HG02870 (cell line): ENCODE data around the gene PI4K2A.

ENCODE experiments used
- ATAC-seq: cut with Tn5 transposase; IDR thresholded peaks from one replicate; pipeline ENCODE4 v1.9.1; 2021; ENCODE audit warnings: mild to moderate bottlenecking, moderate library complexity; ENCODE audit not compliant: unreplicated experiment

The PI4K2A gene

DNA sequence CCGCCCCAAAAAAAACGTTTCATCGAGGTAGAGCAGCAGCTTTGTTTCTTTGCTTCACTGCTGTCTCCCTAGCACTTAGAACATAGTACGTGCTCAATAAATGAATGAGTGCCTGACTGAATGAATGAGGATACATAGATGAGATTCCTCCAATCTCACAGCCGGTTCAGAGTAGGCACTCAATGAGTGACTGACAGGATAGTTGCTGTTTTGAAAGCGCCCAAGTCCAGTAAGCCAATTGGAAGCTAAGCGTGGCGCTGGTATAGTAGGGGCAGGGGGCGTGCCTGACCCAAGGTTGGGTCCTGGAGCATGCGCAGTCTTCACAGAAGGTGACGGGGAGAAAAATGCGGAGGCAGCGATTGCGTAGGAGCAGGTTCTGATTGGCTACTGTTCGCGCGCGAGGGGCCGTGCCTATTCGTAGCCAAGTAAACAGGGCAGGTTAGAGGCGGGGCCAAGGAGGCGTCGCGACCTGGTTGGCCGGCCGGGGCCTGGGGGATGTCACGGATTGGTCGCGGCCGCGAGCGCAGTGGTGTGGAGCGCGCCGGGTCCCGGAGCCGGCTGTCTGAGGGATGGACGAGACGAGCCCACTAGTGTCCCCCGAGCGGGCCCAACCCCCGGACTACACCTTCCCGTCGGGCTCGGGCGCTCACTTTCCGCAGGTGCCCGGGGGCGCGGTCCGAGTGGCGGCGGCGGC lies at the start of gene PI4K2A:
Gene PI4K2A (plus strand): TSS at position 498 of the 694 bp plus-strand sequence. CDS start 72 bp downstream, at position 570.
- ATAC-seq: peak; percentile 99

DNA sequence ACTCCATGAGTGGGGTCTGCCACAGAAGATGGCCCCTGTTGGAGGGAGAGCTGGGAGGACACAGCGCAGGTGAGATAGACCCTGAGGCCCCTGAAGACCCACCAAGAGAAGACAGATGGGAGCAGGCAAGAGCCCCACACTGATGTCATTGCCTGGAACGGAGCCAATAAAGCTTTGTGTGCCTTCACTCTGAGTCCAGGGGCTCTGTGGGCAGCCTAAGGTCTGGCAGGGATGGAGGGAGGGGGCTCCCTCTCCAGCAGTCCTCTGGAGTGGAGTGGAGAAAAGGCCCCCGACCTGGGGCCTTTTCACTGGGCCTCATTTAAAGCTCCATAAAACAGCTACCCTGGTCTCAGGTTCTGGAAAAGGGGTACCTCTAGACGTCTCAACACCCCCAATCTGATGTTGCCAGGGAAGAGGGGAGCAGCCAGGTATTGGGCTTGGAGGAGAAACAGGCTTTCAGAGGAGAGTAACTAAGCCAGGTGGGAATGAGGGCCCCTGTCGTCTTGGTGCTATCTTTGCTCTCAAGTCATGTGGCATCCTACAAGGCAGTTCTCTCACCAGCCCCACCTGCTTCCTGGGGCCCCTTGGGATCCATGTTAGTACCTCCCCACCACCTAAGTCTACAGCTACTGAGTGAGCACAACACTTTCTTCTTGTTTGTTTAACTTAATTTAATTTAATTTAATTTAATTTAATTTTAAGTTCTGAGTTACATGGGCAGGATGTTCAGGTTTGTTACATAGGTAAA lies 49.5 kb upstream of the PI4K2A start:
- no peak for ATAC-seq

DNA sequence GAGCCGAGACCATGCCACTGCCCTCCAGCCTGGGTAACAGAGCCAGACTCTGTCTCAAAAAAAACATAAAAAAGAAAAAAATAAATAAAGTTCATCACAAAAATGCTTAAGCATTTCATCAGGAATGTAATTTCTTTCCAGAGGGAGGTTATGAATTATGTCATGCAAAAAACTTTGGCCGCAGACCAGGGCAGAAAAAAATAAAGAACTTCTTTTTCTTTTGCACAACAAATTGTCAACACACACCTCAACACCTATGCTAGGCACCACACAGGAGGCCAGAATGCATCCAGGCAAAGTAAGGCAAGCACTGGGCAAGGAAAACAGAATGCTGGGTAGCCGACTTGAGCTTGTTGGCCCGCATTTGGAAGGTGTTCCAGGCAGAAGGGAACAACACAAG lies 47.0 kb upstream of the PI4K2A start:
- ATAC-seq: no peak

DNA sequence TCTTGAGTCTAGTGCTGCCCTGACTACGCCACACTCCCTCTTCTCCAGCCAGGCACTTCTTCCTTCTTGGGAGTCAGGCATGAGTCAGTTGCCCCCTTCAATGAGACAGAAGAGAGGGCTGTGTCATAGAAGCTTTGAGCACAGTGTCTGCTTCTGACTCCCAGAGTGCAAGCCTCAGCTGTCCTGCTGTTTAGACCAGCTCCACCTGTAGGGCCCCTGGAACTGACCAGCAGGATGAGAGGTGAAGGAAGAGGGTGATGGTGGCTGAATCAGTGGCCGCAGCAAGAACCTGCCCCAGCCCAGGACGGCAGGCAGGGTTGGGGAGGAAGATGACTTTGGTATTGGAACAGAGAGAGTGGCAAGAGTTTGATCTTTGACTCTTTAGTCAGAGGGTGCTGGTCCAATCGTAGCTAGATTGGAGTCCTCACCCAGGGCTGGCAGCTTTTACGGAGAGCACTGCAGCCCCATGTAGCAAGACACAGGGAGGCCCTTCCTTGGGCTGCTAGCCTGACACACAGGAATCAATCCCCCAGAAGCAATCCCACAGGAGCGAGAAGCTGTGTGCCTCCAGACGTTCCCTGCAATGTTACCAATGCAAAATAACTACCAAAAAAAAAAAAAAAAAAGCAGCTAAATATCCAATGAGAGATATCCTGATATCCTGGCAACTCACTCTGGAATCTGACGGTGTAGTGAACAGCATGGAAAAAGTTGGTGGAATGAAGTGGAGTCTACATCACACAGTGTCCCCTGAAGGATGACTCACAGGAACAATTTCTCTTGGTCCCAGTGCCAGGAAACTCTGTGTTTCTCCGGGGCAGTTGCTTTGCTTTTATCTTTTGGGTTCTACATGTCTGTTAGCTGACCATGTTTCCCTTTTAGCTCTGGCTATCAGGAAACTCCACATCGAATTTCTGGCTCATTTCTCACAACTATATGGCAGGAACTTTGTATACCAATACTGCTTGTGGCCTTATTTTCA lies 44.1 kb upstream of the PI4K2A start:
- no peak for ATAC-seq

DNA sequence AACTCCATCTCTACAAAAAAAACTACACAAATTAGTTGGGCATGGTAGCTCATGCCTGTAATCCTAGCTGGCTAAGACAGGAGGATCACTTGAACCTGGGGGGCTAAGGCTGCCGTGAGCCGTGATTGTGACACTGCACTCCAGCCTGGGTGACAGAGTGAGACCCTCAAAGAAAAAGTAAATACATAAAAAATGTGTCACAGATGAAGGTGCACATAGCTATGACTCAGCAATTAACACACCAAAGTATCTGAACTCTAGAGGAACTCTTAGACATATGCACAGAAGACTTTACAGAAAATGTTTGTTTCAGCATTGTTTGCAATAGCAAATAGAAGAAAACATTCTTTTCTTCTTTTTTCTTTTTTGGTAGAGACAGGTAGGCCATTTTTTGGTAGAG lies 42.7 kb upstream of the PI4K2A start:
- no peak for ATAC-seq

DNA sequence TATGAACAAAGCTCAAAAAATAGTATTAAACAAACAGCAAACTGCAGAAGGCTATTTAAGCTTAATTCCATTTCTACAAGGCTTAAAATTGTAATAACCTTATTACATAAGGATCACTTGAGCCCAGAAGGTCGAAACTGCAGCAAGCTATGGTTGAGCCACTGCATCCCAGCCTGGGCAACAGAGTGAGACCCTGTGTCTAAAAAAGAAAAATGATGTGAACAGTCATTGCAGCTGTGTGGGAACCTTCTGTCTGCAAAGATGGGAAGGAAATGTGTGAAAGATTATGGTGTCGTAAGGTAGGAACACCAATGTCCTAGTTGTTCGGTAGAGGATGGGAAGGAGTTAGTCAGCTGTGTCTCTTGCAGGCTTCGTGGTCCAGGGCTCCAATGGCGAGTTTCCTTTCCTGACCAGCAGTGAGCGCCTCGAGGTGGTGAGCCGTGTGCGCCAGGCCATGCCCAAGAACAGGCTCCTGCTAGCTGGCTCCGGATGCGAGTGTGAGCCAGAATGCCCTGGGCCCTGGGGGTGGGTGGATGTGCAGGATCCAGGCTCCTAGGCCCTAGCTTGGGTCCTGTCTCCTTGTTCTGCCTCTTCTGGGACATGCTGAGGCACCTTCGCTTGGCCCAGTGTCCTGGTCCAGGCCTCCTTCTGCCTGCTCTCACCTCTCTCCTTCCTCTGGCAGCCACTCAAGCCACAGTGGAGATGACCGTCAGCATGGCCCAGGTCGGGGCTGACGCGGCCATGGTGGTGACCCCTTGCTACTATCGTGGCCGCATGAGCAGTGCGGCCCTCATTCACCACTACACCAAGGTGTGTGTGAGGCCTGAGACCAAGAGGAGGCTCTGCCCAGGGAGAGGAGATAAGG lies 41.8 kb upstream of the PI4K2A start:
- ATAC-seq: no peak

DNA sequence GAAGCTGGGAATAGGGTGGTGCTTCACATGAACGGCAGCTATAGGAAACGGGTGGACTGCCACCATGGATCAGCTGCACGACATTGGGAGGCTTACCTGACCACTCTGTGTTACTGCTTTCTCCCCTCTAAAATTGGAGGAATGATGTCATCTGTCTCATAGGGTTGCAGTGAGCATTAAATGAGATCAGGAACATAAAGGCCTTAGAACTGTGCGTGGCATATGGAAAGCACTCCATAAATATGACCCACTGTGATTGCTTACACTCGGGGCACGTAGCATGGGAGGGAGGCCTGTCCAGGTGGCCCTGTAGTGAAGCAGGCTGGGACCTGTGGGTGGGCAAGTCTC lies 41.2 kb upstream of the PI4K2A start:
- no peak for ATAC-seq

DNA sequence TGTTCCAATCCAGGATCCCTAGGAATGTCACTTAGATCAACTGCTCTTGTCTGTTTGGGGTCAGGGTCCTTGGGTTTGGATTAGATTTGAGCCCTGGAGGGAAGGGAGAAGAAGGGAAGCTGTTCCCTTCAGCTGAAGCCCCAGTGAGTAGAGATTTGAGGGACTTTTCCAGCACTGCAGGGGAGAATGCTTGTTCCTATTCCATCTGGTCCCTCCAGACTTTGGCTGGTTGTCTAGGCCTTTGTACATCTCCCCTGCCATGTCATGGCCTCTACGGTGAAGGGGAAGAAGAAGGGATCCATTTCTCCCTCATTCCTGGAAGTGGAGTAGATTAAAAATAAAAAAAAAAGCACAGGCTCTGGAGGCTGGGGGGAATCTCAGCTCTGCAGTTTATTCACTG lies 39.9 kb upstream of the PI4K2A start:
- ATAC-seq: no peak

DNA sequence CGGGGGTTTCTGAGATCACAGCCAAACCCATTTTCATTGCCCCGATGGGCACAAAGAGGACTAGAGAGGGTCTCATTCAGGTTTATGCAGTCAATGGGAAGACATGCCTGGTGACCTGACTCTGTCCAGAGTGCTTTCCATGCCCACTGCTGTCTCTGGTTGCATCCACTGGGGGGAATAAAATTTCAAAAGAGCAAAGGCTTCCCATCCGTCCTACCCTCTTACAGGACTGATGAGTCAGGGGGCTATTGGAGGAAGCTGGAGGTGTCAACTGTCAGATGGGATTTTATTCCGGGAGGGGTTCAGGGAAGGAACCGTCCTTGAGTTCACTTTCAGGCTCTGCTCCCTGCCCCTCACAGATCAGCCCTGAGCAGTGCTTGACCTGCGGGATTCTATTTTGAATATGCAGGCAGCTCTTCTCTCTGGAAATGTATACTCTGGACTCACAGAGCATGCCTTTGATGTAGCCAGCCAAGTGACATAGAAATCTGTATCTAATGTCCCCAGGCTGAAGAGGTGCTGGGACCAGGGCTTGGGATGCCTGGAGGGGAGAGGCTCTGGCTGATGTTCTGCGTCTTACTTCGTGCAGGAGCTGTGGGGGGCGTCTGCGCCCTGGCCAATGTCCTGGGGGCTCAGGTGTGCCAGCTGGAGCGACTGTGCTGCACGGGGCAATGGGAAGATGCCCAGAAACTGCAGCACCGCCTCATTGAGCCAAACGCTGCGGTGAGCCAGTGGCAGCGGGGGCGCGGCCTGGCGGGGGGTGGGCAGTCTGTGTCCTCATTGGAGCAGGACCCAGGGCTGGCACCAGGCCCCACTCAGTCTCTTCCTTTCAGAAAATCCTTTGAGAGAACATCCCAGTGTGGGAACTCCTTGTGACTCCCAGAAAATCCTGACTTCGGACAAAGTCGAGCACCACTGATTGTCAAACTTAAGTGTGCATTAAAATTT lies 38.9 kb upstream of the PI4K2A start:
- no peak for ATAC-seq

DNA sequence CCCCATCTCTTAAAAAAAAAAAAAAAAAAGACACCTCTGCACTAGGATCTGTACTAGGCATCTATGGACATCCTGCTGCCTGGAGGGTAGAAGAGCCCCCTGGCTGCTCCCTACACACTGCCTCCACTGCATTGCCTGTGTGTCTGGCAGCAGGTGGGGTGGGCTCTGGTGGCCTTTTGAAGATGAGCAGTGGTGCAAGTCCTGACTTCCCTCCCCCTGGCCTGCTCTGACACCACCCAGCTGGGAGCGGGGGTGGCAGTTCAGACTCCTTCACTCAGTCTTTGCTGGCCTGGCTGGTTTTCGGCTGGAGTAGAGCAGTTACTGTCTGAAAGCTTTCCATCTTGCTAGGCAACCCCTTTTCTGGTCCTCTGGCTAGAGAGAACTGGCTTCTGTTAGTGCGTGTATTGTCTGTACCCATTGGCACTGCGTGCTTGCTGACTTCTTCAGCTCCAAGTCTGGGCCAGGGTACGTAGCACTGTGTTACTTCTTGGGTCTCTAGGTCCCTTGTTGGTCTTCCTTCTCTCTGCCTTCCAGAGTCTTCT lies 33.3 kb upstream of the PI4K2A start:
- ATAC-seq: no peak

DNA sequence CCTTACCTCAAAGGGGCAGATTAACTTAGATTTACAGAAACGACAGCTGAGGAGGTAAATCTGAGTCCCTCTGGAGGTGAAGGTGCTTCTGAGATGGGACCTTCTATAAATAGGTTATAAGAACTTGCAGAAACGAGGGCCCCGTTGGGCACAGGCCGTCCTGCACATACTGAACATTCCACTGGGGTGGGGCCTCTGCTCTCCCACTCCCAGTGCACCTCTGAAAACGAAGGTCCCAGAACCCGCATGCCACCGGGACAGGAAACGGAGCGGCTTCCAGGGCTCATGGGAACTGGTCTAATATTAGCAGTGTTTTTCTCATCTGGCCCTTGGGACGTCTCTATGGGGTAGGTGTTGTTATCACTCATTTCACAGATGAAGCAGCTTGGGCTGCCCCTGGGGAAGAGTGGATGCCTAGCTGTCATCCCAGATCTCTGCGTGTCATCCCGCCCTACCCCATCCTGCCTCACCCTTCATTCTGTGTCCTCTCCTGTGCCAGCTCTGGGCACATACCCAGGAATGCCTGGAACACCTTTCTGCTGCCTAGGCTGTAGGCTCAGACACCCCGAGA lies 31.4 kb upstream of the PI4K2A start:
- ATAC-seq: no peak

DNA sequence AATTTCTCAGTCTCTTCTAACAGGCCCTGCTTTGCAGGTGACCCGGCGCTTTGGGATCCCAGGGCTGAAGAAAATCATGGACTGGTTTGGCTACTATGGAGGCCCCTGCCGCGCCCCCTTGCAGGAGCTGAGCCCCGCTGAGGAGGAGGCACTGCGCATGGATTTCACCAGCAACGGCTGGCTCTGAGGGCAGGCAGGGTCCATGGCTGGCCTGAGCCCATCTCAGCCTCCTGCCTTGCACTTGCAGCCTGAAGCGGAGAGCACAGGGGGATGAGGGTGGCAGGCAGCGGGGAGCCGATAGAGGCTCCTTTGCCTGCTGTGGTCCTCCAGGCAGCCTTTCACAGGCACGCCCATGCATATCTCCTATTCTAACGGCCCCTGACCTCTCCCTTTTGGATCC lies 29.0 kb upstream of the PI4K2A start:
- no peak for ATAC-seq

DNA sequence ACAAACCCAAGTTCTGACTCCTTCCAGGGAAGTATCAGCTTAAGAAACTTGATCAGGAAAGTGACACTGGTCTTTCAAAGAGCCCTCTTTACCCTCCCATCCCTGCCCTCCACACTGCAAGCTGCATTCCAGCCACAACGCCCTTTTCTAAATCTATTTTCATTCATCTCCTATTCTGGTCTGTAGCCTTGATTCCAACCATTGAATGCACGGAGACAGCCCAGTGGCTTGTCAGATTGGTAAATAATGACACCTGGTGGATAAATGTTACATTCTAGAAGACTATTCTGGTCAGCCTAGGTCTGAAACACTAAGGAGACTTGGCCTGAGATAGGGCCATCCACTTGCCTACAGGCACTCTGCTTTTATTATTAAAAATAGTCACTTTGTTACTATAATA lies 28.1 kb upstream of the PI4K2A start:
- no peak for ATAC-seq

DNA sequence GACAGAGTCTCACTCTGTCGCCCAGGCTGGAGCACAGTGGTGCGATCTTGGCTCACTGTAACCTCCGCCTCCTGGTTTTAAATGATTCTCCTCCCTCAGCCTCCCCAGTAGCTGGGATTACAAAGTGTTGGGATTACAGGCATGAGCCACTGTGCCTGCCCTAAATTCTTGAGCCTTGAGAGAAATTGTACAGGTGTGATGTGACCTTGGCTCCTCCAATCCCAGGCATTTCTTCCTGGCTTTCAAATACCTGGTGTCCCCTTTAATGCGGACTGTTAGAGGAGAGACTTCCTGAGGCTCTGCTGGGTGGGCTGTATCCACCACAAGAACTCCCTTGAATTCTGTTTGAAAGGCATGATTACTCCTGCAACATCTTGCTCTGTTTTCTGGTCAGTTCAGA lies 22.2 kb upstream of the PI4K2A start:
- no peak for ATAC-seq

DNA sequence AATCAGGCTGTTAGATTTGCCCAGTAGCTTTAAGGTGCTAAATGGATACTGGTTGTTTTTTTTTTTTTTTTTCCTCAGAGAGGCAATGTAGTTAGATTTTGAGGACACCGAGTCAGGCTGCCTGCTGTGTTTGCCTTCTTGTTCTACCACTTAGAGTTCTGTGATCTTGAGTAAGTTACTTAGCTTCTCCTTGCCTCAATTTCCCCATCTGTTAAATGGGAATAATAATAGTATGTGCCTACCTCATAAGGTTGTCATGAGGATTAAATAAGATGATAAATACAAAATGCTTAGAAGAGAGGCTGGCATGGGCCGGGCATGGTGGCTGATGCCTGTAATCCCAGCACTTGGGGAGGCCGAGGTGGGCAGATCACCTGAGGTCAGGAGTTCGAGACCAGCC lies 21.7 kb upstream of the PI4K2A start:
- ATAC-seq: no peak

DNA sequence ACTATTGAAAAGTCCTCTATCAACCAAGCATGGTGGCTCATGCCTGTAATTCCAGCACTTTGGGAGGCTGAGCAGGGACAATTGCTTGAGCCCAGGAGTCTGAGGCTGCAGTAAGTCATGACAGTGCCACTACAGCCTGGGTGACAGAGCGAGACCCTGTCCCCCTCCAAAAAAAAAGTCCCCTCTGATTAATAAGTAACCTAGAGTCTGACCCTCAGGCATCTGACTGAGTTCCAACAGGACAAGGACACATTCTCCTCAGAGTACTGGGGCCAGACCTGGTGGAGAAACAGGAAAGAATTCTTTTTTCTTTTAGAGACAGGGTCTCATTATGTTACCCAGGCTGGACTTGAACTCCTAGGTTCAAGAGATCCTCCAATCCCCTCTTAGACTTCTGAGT lies 17.2 kb upstream of the PI4K2A start:
- ATAC-seq: no peak

DNA sequence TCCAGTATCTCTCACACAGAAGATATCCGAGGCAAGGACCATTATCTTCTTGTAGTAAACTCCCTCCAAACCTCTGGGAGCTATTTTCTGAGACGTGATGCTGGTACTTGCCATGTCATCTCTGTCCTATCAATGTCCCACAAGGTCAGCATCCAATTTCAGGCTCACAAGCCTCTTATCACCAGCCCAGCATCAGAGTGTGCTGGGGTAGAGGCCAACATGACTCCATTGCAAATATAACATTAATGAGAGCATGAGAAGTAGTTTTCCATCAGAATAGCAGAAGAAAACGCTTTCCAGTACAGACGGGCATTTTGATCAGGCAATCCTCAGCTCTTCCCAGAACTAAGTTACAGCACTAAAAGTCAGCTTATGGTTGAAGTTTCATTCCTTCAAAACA lies 12.7 kb upstream of the PI4K2A start:
- ATAC-seq: no peak

DNA sequence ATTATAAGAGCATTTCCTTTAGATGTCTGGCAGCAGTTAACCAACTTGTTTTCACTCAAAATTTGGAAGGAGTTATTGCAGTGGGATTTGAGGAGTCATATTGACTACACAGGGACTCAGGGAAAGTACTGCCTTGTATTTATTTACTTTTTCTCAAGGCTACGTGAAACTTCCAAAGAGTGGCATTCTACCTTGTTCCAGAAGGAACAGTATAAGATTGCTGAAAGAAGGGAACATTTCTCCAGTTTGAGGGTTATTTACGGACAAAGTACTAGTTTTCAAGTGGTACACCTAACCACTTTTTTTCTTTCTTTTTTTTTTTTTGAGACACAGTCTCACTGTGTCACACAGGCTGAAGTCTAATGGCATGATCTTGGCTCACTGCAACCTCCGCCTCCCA lies 12.2 kb upstream of the PI4K2A start:
- ATAC-seq: no peak

DNA sequence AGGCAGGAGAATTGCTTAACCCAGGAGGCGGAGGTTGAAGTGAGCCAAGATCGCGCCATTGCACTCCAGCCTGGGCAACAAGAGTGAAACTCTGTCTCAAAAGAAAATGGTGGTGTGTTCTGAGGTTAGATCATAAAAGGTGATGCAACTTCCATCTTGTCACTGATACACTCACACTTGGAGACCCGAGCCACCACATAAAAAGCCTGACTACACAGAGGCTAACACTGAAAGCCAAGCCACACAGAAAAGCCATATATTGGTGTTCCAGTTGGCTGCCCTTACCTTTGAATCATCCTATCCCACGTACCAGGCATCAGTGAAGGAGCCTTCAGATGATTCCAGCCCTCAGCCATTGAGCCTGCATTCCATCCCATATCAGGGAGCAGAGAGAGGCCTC lies 11.2 kb upstream of the PI4K2A start:
- ATAC-seq: no peak
